K562 (cell line): Measurements from ENCODE around the gene AMBRA1. TPM values are rescaled to one million over a fixed set of nuclear protein-coding genes. Genes with fewer than 3 reads are reported as not detected.

Source experiments
- ATF1 ChIP-seq, 2 experiments: fragments of 450-650 bp in 1 of 2; IDR thresholded peaks; 2 replicates each; pipeline ENCODE4 v1.6.1; 2016; ENCODE audit warnings: missing compliant biosample characterization in 1 of 2, missing genetic modification characterization in 1 of 2
- CCAR2 ChIP-seq: fragments of 200-400 bp; formaldehyde crosslinking; IDR thresholded peaks from 2 replicates; pipeline ENCODE4 v1.6.1; 2017; ENCODE audit warnings: mild to moderate bottlenecking, low read depth, low read length
- CREM ChIP-seq: IDR thresholded peaks from 2 replicates; pipeline ENCODE4 v1.6.1; 2014; ENCODE audit warnings: antibody characterized with exemption, low read depth
- DMBX1 ChIP-seq: fragments of 250-450 bp; sonication (Bioruptor Pico); IDR thresholded peaks from 2 replicates; pipeline ENCODE4 v1.8.0; 2022; ENCODE audit warnings: inconsistent platforms, mild to moderate bottlenecking, moderate library complexity, borderline replicate concordance
- EGR1 ChIP-seq: fragments of 450-650 bp; conservative IDR thresholded peaks from 2 replicates; pipeline ENCODE4 v1.6.1; 2017; ENCODE audit warnings: mild to moderate bottlenecking
- JUND ChIP-seq, 2 experiments: IDR thresholded peaks; 2 replicates in 1 of 2; 3 replicates in 1 of 2; pipeline ENCODE4 v1.6.1; 2011; ENCODE audit warnings: borderline replicate concordance in 2 of 2, low read depth in 2 of 2, low read length in 2 of 2, improper control_type of control experiment in 1 of 2, missing biosample characterization in 1 of 2, missing genetic modification characterization in 1 of 2, missing genetic modification reagents in 1 of 2
- MYNN ChIP-seq, 2 experiments: sonication (generic); formaldehyde crosslinking in 1 of 2; IDR thresholded peaks; 2 replicates each; pipeline versions ENCODE4 v1.5.0 to v1.6.1; 2016 to 2020; ENCODE audit warnings: antibody characterized with exemption in 1 of 2, missing genetic modification reagents in 1 of 2
- PCBP1 ChIP-seq: fragments of 200-400 bp; formaldehyde crosslinking; IDR thresholded peaks from 2 replicates; pipeline ENCODE4 v1.6.1; 2018; ENCODE audit warnings: mild to moderate bottlenecking, low read depth, low read length; ENCODE audit not compliant: poor library complexity, severe bottlenecking
- POLR3G ChIP-seq: IDR thresholded peaks from 2 replicates; pipeline ENCODE4 v1.6.1; 2011; ENCODE audit not compliant: insufficient read length, insufficient replicate concordance; ENCODE audit errors: extremely low read depth
- ZBTB7A ChIP-seq: IDR thresholded peaks from 2 replicates; pipeline ENCODE4 v1.6.1; 2011; ENCODE audit warnings: low read depth, mild to moderate bottlenecking, low read length, moderate library complexity, borderline replicate concordance; ENCODE audit not compliant: control insufficient read depth
- ZFP36 ChIP-seq: fragments of 150-350 bp; IDR thresholded peaks from 2 replicates; pipeline ENCODE4 v1.6.1; 2018; ENCODE audit warnings: low read length, low read depth; ENCODE audit not compliant: partially characterized antibody
- polyA plus RNA-seq, 8 experiments: library from polyadenylated mRNA; depleted of rRNA in 4 of 8; stranded (reverse) in 5 of 8; unstranded in 3 of 8; fragments of >200 nt; fragmentation: Nextera tagmentation in 2 of 8; fragmentation: Illumina TruSeq in 1 of 8; extraction: Ambion mirVana in 2 of 8; extraction: Trizol in 1 of 8; gene quantifications; 2 replicates each; pipeline versions ENCODE4 v1.2.1 to v1.2.3, GENCODE V29; 2011 to 2014; ENCODE audit warnings: inconsistent platforms in 1 of 8, missing spikeins in 1 of 8
- total RNA-seq, 7 experiments: library from RNA; depleted of rRNA in 6 of 7; stranded (reverse); fragments of >200 nt in 6 of 7; fragmentation: Illumina TruSeq in 2 of 7; extraction: Trizol in 2 of 7; gene quantifications; 2 replicates each; pipeline versions ENCODE4 v1.2.1 to v1.2.3, GENCODE V29; 2011 to 2021; ENCODE audit warnings: low replicate concordance in 1 of 7
- TF ChIP-seq, protein P1 (sequence below): fragments of 450-650 bp; IDR thresholded peaks from 2 replicates; pipeline ENCODE4 v1.6.1; 2017; ENCODE audit warnings: antibody characterized with exemption, mild to moderate bottlenecking
- TF ChIP-seq, protein P2 (sequence below): sonication (generic); formaldehyde crosslinking; IDR thresholded peaks from 2 replicates; pipeline ENCODE4 v1.8.0; 2022; ENCODE audit warnings: missing genetic modification reagents, mild to moderate bottlenecking, moderate library complexity, borderline replicate concordance
- TF ChIP-seq, protein P3 (sequence below): fragments of 250-450 bp; sonication (Bioruptor Pico); IDR thresholded peaks from 2 replicates; pipeline ENCODE4 v1.4.0; 2020; ENCODE audit warnings: borderline replicate concordance
- TF ChIP-seq, protein P4 (sequence below): IDR thresholded peaks from 2 replicates; pipeline ENCODE4 v1.6.1; 2012; ENCODE audit warnings: low read depth, low read length, improper control_type of control experiment, borderline replicate concordance

AMBRA1 gene
- total and polyA plus RNA-seq, 9 of the 15 experiments (the other 6 are each of a cell fraction or from before 2014, with no cell fraction given): 0.15 to 24.5 (median 13.0) TPM

DNA sequence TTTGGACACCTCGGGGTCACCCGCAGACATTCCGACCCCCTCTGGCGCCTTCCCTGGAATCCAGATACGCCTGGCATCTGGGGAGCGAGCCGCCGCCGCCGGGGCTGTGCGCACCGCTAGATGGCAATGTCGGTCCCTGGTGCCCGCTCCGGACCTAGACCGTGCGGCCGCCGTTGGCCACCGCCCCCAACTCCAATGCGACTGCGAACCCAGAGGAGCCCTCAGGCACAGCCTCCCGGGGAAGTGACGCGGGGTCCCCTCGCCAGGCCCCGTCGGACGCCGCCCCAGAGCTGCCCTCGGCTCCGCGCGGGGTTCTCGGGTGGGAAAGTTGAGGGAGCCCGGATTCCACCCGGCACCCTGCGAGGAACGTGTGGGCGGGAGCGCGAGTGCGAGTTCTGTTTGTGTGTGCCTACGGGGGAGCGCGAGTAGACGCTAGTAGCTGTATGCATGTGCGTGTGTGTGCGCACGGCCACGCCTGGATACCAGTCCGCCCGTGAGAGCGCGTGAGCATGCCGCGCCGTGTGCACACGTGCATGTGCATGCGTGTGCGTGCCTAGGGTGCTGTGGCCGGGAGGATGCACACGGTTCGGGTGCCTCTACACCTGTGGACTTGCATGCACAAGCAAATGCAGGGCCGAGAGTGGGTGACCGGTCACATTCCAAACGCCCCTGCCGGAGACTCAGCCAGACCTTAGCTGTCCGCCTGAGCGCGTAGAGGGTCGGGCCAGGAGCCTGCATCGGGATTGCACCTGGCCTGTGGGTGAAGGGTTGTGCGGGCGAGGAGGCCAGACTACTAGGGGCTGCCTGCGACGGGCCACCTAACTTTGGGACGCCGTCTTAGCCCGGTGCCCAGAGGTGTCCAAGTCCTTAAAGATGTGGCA lies 204.1 kb downstream of the AMBRA1 start (continued):
- TF ChIP-seq, protein P1, sequence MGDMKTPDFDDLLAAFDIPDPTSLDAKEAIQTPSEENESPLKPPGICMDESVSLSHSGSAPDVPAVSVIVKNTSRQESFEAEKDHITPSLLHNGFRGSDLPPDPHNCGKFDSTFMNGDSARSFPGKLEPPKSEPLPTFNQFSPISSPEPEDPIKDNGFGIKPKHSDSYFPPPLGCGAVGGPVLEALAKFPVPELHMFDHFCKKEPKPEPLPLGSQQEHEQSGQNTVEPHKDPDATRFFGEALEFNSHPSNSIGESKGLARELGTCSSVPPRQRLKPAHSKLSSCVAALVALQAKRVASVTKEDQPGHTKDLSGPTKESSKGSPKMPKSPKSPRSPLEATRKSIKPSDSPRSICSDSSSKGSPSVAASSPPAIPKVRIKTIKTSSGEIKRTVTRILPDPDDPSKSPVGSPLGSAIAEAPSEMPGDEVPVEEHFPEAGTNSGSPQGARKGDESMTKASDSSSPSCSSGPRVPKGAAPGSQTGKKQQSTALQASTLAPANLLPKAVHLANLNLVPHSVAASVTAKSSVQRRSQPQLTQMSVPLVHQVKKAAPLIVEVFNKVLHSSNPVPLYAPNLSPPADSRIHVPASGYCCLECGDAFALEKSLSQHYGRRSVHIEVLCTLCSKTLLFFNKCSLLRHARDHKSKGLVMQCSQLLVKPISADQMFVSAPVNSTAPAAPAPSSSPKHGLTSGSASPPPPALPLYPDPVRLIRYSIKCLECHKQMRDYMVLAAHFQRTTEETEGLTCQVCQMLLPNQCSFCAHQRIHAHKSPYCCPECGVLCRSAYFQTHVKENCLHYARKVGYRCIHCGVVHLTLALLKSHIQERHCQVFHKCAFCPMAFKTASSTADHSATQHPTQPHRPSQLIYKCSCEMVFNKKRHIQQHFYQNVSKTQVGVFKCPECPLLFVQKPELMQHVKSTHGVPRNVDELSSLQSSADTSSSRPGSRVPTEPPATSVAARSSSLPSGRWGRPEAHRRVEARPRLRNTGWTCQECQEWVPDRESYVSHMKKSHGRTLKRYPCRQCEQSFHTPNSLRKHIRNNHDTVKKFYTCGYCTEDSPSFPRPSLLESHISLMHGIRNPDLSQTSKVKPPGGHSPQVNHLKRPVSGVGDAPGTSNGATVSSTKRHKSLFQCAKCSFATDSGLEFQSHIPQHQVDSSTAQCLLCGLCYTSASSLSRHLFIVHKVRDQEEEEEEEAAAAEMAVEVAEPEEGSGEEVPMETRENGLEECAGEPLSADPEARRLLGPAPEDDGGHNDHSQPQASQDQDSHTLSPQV: no peak
- peak; percentile 24 for TF ChIP-seq PCBP1
- TF ChIP-seq EGR1: peak; percentile 83
- TF ChIP-seq, protein P2, sequence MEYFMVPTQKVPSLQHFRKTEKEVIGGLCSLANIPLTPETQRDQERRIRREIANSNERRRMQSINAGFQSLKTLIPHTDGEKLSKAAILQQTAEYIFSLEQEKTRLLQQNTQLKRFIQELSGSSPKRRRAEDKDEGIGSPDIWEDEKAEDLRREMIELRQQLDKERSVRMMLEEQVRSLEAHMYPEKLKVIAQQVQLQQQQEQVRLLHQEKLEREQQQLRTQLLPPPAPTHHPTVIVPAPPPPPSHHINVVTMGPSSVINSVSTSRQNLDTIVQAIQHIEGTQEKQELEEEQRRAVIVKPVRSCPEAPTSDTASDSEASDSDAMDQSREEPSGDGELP: peak; percentile 64
- TF ChIP-seq, protein P3, sequence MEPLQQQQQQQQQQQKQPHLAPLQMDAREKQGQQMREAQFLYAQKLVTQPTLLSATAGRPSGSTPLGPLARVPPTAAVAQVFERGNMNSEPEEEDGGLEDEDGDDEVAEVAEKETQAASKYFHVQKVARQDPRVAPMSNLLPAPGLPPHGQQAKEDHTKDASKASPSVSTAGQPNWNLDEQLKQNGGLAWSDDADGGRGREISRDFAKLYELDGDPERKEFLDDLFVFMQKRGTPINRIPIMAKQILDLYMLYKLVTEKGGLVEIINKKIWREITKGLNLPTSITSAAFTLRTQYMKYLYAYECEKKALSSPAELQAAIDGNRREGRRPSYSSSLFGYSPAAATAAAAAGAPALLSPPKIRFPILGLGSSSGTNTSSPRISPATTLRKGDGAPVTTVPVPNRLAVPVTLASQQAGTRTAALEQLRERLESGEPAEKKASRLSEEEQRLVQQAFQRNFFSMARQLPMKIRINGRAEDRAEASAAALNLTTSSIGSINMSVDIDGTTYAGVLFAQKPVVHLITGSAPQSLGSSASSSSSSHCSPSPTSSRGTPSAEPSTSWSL (CRISPR knock-in tag): no peak
- no peak for TF ChIP-seq ZFP36
- TF ChIP-seq ZBTB7A: peak; percentile 77; the same call in 1 of the 2 replicates
- no peak for TF ChIP-seq ATF1 (CRISPR knock-in tag; IDR thresholded peaks at IDR 0.05)
- TF ChIP-seq ATF1 (tag; IDR thresholded peaks at IDR 0.05): 0 out of 2 replicates have a peak, but pooled peaks have one; percentile 40
- no peak for TF ChIP-seq DMBX1 (CRISPR knock-in tag)
- no peak for TF ChIP-seq CCAR2
- TF ChIP-seq MYNN (IDR thresholded peaks at IDR 0.05): peak; percentile 62; the same call in 1 of the 2 replicates
- no peak for TF ChIP-seq MYNN (CRISPR knock-in tag; IDR thresholded peaks at IDR 0.05)
- peak; percentile 1; the same call in 1 of the 2 replicates for TF ChIP-seq CREM
- TF ChIP-seq, protein P4, sequence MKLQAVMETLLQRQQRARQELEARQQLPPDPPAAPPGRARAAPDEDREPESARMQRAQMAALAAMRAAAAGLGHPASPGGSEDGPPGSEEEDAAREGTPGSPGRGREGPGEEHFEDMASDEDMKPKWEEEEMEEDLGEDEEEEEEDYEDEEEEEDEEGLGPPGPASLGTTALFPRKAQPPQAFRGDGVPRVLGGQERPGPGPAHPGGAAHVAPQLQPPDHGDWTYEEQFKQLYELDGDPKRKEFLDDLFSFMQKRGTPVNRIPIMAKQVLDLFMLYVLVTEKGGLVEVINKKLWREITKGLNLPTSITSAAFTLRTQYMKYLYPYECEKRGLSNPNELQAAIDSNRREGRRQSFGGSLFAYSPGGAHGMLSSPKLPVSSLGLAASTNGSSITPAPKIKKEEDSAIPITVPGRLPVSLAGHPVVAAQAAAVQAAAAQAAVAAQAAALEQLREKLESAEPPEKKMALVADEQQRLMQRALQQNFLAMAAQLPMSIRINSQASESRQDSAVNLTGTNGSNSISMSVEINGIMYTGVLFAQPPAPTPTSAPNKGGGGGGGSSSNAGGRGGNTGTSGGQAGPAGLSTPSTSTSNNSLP: no peak
- TF ChIP-seq JUND (IDR thresholded peaks at IDR 0.05; ENCODE audit: borderline replicate concordance, low read depth, low read length): 0 out of 2 replicates have a peak, but pooled peaks have one; percentile 9
- TF ChIP-seq JUND (tag; IDR thresholded peaks at IDR 0.05; ENCODE audit: borderline replicate concordance, low read depth, low read length): no peak
- no peak for TF ChIP-seq POLR3G
